Left lung (tissue), 10 donors: ENCODE results near the gene MR1. TPM values are rescaled to one million over a fixed set of nuclear protein-coding genes. Genes with fewer than 3 reads are reported as not detected.
"Not testable (repeated sequence)": the region's sequence is repeated elsewhere in the genome, so short reads cannot be mapped to it uniquely, and the experiment has no call there.

ENCODE experiments used
- ATAC-seq: fragments of 200-7000 bp; cut with Tn5 transposase; one replicate; pipeline ENCODE4 v1.9.1; 2020; ENCODE audit warnings: moderate library complexity
- DNase-seq, 4 donors: peaks; one replicate each; pipeline ENCODE4 v3.0.0-alpha.2; 2013 to 2020
- H3K27ac ChIP-seq, 2 donors: fragments of 200-600 bp; sonication (generic) in 1 of 2; one replicate each; pipeline versions ENCODE4 v1.5.0 to v1.8.0; 2020 to 2021
- H3K27me3 ChIP-seq, 2 donors: fragments of 200-600 bp; sonication (generic) in 1 of 2; one replicate each; pipeline versions ENCODE4 v1.5.0 to v1.8.0; 2020 to 2021
- H3K36me3 ChIP-seq, 2 donors: fragments of 200-600 bp; sonication (generic) in 1 of 2; one replicate each; pipeline versions ENCODE4 v1.5.0 to v1.8.0; 2020 to 2021
- H3K4me1 ChIP-seq, 2 donors: fragments of 200-600 bp; one replicate each; pipeline ENCODE4 v1.8.0; 2021
- H3K4me3 ChIP-seq, 2 donors: fragments of 200-600 bp; sonication (generic) in 1 of 2; one replicate each; pipeline versions ENCODE4 v1.5.0 to v1.8.0; 2020 to 2021; ENCODE audit warnings: mild to moderate bottlenecking in 1 of 2
- H3K9me3 ChIP-seq, 2 donors: fragments of 200-600 bp; sonication (generic) in 1 of 2; one replicate each; pipeline versions ENCODE4 v1.5.0 to v1.8.0; 2020 to 2021
- intact Hi-C, 2 donors: fragments of 100-400 bp; cut with DNase I; formaldehyde crosslinking; loops; one replicate each; pipeline versions ENCODE4 v1.11.2 to v1.14.2; 2022
- polyA plus RNA-seq, 6 donors: library from polyadenylated mRNA; unstranded; fragments of 120-200 nt; gene quantifications; one replicate each; pipeline ENCODE4 v1.2.1, GENCODE V29; 2013; ENCODE audit not compliant: insufficient read length in 6 of 6
- total RNA-seq, 2 donors: library from RNA; stranded (reverse); fragmentation: NEBNext Ultra II Directional; extraction: Animal tissue kit (Norgen Biotek cat#: 25700); gene quantifications; one replicate each; pipeline ENCODE4 v1.2.1, GENCODE V29; 2021
- TF ChIP-seq, protein P1 (sequence below), 2 donors: fragments of 200-600 bp; sonication (generic) in 1 of 2; IDR thresholded peaks; one replicate each; pipeline versions ENCODE4 v1.5.0 to v1.8.0; 2021; ENCODE audit warnings: antibody characterized with exemption in 2 of 2
- donor health status: DM: no; HTN: yes; CAD: no.
- donor health status: DM: no; HTN: no; CAD: no.

MR1 gene
- total and polyA plus RNA-seq, 8 donors = 6.1 to 45.7 (median 7.2) TPM

GRCh38 chr1:181043025-181043888 is 9.5 kb downstream of the MR1 start:
- peak overlapping the region; percentile 72 to 77 for H3K27ac ChIP-seq
- peak in 2 of 4 donors; percentile 55 to 72 for DNase-seq
- peak; percentile 77 for ATAC-seq

GRCh38 chr1:181044449-181044966 is 10.7 kb downstream of the MR1 start:
- Histone ChIP-seq H3K9me3 (no peaks in the 10 kb centered on the region), H3K4me1 (peaks cover 9 to 53% of the 10 kb centered on the region in 2 donors), H3K27me3 (no peaks in the 10 kb centered on the region), H3K27ac (peak overlapping the region; percentile 71 to 77), H3K4me3 (no peak overlapping the region), H3K36me3 (peaks cover 0 to 20% of the 10 kb centered on the region in 2 donors)
- DNase-seq (peak in 3 of 4 donors; percentile 33 to 88 (median 83)), ATAC-seq (peak; percentile 83)
- TF ChIP-seq, protein P1, sequence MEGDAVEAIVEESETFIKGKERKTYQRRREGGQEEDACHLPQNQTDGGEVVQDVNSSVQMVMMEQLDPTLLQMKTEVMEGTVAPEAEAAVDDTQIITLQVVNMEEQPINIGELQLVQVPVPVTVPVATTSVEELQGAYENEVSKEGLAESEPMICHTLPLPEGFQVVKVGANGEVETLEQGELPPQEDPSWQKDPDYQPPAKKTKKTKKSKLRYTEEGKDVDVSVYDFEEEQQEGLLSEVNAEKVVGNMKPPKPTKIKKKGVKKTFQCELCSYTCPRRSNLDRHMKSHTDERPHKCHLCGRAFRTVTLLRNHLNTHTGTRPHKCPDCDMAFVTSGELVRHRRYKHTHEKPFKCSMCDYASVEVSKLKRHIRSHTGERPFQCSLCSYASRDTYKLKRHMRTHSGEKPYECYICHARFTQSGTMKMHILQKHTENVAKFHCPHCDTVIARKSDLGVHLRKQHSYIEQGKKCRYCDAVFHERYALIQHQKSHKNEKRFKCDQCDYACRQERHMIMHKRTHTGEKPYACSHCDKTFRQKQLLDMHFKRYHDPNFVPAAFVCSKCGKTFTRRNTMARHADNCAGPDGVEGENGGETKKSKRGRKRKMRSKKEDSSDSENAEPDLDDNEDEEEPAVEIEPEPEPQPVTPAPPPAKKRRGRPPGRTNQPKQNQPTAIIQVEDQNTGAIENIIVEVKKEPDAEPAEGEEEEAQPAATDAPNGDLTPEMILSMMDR (IDR thresholded peaks at IDR 0.05) = no peak
- intact Hi-C loops = loop anchor here in 1 of 2 donors (10.0 kb wide), 1 partner anchor 100 kb away; no protein-coding TSS in a partner anchor

More at GRCh38 chr1:181043025-181043888, 9.5 kb downstream of the MR1 start:
- H3K9me3 ChIP-seq = no peaks in the 10 kb centered on the region
- H3K4me3 ChIP-seq = no peak overlapping the region
- TF ChIP-seq, protein P1 (IDR thresholded peaks at IDR 0.05) = no peak
- H3K4me1 ChIP-seq = peaks cover 9 to 59% of the 10 kb centered on the region in 2 donors
- intact Hi-C loops = loop anchor here in 1 of 2 donors (10.0 kb wide), 1 partner anchor 102 kb away; no protein-coding TSS in a partner anchor
- H3K36me3 ChIP-seq = peaks cover 0 to 15% of the 10 kb centered on the region in 2 donors
- H3K27me3 ChIP-seq = no peaks in the 10 kb centered on the region

DNA sequence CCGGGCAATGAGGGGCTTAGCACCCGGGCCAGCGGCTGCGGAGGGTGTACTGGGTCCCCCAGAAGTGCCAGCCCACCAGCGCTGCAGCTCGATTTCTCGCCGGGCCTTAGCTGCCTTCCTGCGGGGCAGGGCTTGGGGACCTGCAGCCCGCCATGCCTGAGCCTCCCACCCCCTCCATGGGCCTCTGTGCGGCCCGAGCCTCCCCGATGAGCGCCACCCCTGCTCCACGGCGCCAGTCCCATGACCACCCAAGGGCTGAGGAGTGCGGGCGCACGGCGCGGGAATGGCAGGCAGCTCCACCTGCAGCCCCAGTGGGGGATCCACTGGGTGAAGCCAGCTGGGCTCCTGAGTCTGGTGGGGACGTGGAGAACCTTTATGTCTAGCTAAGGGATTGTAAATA is 12.2 kb downstream of the MR1 start:
- ATAC-seq, H3K4me3 ChIP-seq, H3K9me3 ChIP-seq, H3K27me3 ChIP-seq, DNase-seq, H3K27ac ChIP-seq: not testable (repeated sequence)
- H3K36me3 ChIP-seq = peaks cover 0 to 29% of the 10 kb centered on the region in 2 donors
- peaks cover 9 to 43% of the 10 kb centered on the region in 2 donors for H3K4me1 ChIP-seq
- intact Hi-C loops = loop anchor here in 1 of 2 donors (10.0 kb wide), 1 partner anchor 99 kb away; no protein-coding TSS in a partner anchor

DNA sequence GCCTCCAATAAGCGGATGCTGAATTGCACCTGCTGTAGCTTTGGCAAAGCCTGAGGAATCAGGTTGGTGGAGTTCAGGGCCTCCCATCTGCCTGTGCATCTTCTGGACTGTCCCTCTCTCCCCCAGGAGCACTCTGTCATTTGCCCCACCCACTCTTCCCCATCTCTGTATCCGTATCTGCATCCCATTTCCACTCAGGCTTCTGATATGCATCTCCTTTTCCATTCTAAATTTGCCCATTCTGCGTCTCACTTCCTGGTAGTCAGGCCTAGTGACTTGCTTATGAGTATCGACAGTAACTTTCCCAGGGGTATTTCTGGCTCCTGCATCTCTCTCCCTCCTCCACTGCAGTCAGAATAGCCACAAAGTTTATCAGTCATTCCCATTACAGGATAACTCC is 15.6 kb downstream of the MR1 start:
- H3K36me3 ChIP-seq = peaks cover 0 to 54% of the 10 kb centered on the region in 2 donors
- TF ChIP-seq, protein P1 (IDR thresholded peaks at IDR 0.05) = no peak
- H3K27me3 ChIP-seq = no peaks in the 10 kb centered on the region
- intact Hi-C loops = loop anchor here in 1 of 2 donors (10.0 kb wide), 1 partner anchor 95 kb away; no protein-coding TSS in a partner anchor
- peaks cover 1 to 10% of the 10 kb centered on the region in 2 donors for H3K4me1 ChIP-seq
- DNase-seq = no peak
- H3K4me3 ChIP-seq = no peak overlapping the region
- no peaks in the 10 kb centered on the region for H3K9me3 ChIP-seq
- ATAC-seq = no peak
- no peak overlapping the region for H3K27ac ChIP-seq

DNA sequence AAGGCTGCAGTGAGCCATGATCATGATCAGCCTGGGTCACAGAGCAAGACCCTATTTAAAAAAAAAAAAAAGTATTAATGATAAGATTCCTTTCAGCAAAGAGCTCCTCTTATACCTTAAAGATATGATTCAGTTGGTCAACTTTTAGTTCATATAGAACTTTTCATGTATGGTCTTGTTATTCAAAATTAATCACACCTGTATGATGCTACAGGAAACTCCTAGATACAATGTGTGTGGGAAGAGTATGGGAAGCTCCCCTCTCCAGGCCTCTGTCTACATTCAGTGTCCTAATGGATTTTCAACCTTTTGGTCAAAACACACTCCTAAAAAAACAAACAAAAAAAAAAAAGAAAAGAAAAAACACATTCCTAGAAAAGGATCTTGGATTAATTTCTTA is 17.1 kb downstream of the MR1 start:
- no peaks in the 10 kb centered on the region for H3K9me3 ChIP-seq
- no peak overlapping the region for H3K4me3 ChIP-seq
- intact Hi-C loops = no loop called here
- no peak for ATAC-seq
- H3K27me3 ChIP-seq = no peaks in the 10 kb centered on the region
- no peak overlapping the region for H3K27ac ChIP-seq
- no peak for DNase-seq
- H3K36me3 ChIP-seq = peaks cover 0 to 63% of the 10 kb centered on the region in 2 donors
- no peaks in the 10 kb centered on the region for H3K4me1 ChIP-seq
- TF ChIP-seq, protein P1 (IDR thresholded peaks at IDR 0.05) = no peak
